HCT116 (cell line): ENCODE results near the gene SMIM23.

Experiments used
- CTCF ChIP-seq, 3 experiments: fragments of 200-600 bp in 1 of 3; sonication (generic) in 1 of 3; IDR thresholded peaks in 2 of 3; conservative IDR thresholded peaks in 1 of 3; 2 replicates each; pipeline ENCODE4 v1.5.1; 2012 to 2017; ENCODE audit warnings: low read depth in 2 of 3, low read length in 2 of 3, antibody characterized with exemption in 1 of 3, borderline replicate concordance in 1 of 3, control low read depth in 1 of 3, mild to moderate bottlenecking in 1 of 3, mixed read lengths in 1 of 3, mixed run types in 1 of 3, moderate library complexity in 1 of 3; ENCODE audit not compliant: insufficient read depth in 1 of 3
- YY1 ChIP-seq: IDR thresholded peaks from 2 replicates; pipeline ENCODE4 v1.6.1; 2011; ENCODE audit warnings: low read length, low read depth, moderate library complexity, mild to moderate bottlenecking; ENCODE audit not compliant: insufficient replicate concordance; ENCODE audit errors: extremely low read depth

- TF ChIP-seq CTCF (IDR thresholded peaks at IDR 0.05 in 2 of 3, conservative IDR thresholded peaks at IDR 0.05 in 1 of 3; ENCODE audit: borderline replicate concordance in 1 of 3, insufficient read depth in 1 of 3, low read depth in 2 of 3, low read length in 2 of 3) (no peak), YY1 (no peak)
These were observed 9.8 kb downstream of the SMIM23 start for GRCh38 chr5:171795381-171795780.
